Activated naive CD4-positive, alpha-beta T cell treated with anti-CD3 and anti-CD28 coated beads, Interleukin-2, amount 10 ng/mL, durations not matched to agents 7 days and 5 days (primary cell): ENCODE results near the gene PAF1.
A peak's percentile ranks its signal among the peaks of the same experiment; 100 is the strongest.

Source experiments
- CTCF ChIA-PET: fragments of 350-600 bp; sonication (Branson Sonifier 250); formaldehyde crosslinking; loops from one replicate; lab custom pipeline; 2021; ENCODE audit warnings: antibody characterized with exemption; lab: Charles Lee
- DNase-seq: peaks from one replicate; pipeline ENCODE4 v3.0.0-alpha.2; 2020
- H3K27ac Mint-ChIP-seq: one replicate; pipeline ENCODE4 v1.8.0; 2021; ENCODE audit warnings: mild to moderate bottlenecking, moderate library complexity, mixed read lengths
- H3K27me3 Mint-ChIP-seq: one replicate; pipeline ENCODE4 v1.8.0; 2021; ENCODE audit warnings: mild to moderate bottlenecking, mixed read lengths
- H3K36me3 Mint-ChIP-seq: one replicate; pipeline ENCODE4 v1.8.0; 2021; ENCODE audit warnings: mixed read lengths
- H3K4me1 Mint-ChIP-seq: one replicate; pipeline ENCODE4 v1.8.0; 2021; ENCODE audit warnings: mixed read lengths
- H3K4me3 Mint-ChIP-seq: one replicate; pipeline ENCODE4 v1.8.0; 2021; ENCODE audit warnings: mild to moderate bottlenecking, moderate library complexity, mixed read lengths
- H3K9me3 Mint-ChIP-seq: one replicate; pipeline ENCODE4 v1.8.0; 2021; ENCODE audit warnings: mixed read lengths

The PAF1 gene

DNA sequence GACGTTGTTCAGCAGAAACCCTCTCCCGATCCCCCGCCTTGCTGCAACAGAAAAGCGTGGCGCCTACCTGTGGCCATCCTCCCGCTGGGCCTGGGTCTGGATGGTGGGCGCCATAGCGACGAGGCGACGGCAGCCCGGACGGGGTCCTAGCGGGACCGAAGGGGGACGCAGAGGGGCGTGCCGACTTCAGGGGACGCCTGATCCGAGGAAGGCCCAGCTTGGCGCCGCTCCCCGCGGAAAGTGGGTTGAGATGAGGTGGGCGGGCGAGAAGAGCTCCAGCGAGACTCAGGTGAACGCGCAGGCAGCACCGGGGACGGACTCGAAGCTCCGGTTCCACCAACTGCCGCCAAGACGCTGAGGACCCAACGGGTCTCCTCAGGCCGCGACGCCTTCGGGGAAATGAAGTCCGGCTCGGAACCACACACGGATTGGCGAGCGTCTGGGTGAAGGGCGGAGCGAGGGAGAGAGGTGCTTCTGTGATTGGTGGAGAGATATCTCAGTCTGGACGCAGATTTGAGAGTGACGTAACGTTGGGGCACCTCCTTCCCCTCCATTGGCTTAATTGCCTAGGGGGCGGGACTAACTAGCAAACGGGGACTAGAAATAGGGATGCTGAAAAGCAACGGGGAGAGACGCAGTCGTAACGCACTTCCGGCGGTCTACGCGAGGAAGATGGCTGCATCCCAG is at the start of gene PAF1, which contains the start of gene MED29:
Gene PAF1, minus strand, starts transcription at position 356 of the 687 bp plus-strand sequence. Its CDS starts 242 bp downstream, at position 114.
Gene MED29, plus strand, starts transcription at position 628 of the 687 bp plus-strand sequence. Its CDS starts 45 bp downstream, at position 673.
- DNase-seq: peak; percentile 98
- peak within 1 kb of the TSS; percentile 94 for H3K4me3 Mint-ChIP-seq
- peaks cover 57% of the 10 kb centered on the region for H3K36me3 Mint-ChIP-seq
- no peaks in the 10 kb centered on the region for H3K9me3 Mint-ChIP-seq
- CTCF ChIA-PET: interaction anchor here (1.0 to 3.6 kb wide), 2 partner anchors 21 to 45 kb away, joined by 3 to 17 read pairs; partner anchors contain the start of gene PLEKHG2
- peak within 1 kb of the TSS; percentile 99 for H3K27ac Mint-ChIP-seq
- no peaks in the 10 kb centered on the region for H3K27me3 Mint-ChIP-seq
- H3K4me1 Mint-ChIP-seq: peaks cover 39% of the 10 kb centered on the region

DNA sequence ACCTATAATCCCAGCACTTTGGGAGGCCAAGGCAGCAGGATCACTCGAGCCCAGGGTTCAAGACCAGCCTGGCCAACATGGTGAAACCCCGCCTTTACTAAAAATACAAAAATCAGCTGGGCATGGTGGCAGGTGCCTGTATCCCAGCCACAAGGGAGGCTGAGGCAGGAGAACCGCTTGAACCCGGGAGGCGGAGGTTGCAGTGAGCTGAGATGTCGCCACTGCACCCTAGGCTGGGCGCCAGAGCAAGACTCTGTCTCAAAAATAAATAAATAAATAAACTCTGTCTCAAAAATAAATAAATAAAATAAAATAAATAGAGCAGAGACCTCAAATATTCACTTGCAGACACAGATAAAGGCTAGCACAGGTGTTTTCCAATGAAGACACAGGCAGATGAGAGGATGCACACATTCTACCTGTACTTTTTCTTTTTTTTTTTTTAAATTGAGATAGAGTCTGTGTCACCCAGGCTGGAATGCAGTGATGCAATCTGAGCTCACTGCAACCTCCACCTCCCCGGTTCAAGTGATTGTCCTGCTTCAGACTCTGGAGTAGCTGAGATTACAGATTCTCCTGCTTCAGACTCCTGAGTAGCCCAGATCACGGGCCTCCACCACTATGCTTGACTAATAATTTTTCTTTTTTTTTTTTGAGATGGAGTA is 47.5 kb upstream of the PAF1 start:
- H3K4me1 Mint-ChIP-seq: peaks cover 46% of the 10 kb centered on the region
- CTCF ChIA-PET: interaction anchor here (0.7 to 4.3 kb wide), 2 partner anchors 95 to 110 kb away, joined by 6 to 53 read pairs; partner anchors contain the start of gene EID2B
- DNase-seq: no peak
- H3K27me3 Mint-ChIP-seq: peaks cover 18% of the 10 kb centered on the region
- H3K4me3 Mint-ChIP-seq: no peak overlapping the region
- H3K9me3 Mint-ChIP-seq: no peaks in the 10 kb centered on the region
- H3K36me3 Mint-ChIP-seq: peaks cover 24% of the 10 kb centered on the region
- H3K27ac Mint-ChIP-seq: no peak overlapping the region

- no peaks in the 10 kb centered on the region for H3K9me3 Mint-ChIP-seq
- H3K27ac Mint-ChIP-seq: peak overlapping the region; percentile 99
- CTCF ChIA-PET: interaction anchor here (0.9 to 1.8 kb wide), 6 partner anchors 12 to 96 kb away, joined by 3 to 8 read pairs (median 4); partner anchors contain the start of genes EID2B and PLEKHG2
- DNase-seq: no peak
- peaks cover 34% of the 10 kb centered on the region for H3K36me3 Mint-ChIP-seq
- H3K4me3 Mint-ChIP-seq: peak overlapping the region; percentile 100
- peaks cover 18% of the 10 kb centered on the region for H3K27me3 Mint-ChIP-seq
- H3K4me1 Mint-ChIP-seq: peaks cover 57% of the 10 kb centered on the region
Observed at GRCh38 chr19:39436350-39436716, 45.4 kb upstream of the PAF1 start.

DNA sequence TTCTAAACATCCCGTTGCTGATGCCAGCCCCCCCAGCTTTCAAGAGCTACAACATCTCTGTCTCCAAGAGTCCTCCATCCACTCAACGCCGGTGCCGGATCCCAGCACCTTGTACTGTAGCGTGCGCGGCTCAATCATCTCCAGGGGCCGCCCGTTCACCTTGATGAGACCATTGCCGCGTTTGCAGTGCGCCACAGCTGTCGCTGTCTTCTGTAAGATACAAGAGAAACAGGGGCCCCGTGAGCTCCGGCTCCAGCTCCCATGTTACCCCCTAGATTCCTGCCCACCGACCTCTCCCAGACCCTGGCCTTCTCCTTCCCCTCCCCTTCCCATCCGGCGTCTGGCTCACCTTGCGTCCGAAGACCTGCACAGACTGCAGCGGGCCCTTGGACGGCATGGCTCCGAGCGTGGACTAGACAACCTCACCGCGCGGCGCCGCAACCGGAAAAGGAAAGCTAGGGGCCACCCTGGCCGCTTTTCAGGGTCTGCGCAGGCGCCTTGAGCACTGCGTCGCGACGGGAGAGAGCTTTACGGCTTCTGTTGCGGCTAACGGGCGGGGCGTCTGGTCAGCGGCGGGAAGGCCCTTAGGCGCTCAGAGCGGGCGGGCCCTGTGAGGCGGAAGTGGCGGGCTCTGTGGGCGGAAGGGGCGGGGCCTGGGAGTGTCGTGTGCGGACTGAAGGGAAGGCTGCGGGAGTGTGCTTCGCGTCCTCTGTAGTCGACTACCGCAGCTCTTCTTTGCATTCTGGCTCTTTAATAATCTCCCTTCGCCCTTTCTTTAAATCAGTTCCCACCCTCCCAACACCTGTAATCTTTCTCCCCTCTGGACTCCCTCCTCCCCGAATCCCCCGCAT is 44.8 kb upstream of the PAF1 start, which contains the start of gene RPS16:
Gene RPS16, minus strand, starts transcription at position 451 of the 851 bp plus-strand sequence. Its CDS starts 54 bp downstream, at position 397.
- H3K27ac Mint-ChIP-seq: peak within 1 kb of the TSS; percentile 99
- H3K9me3 Mint-ChIP-seq: no peaks in the 10 kb centered on the region
- DNase-seq: peak; percentile 99
- H3K4me3 Mint-ChIP-seq: peak within 1 kb of the TSS; percentile 100
- H3K4me1 Mint-ChIP-seq: peaks cover 61% of the 10 kb centered on the region
- peaks cover 18% of the 10 kb centered on the region for H3K27me3 Mint-ChIP-seq
- CTCF ChIA-PET: interaction anchor here (0.8 to 1.8 kb wide), 10 partner anchors 12 to 97 kb away, joined by 3 to 8 read pairs (median 3); partner anchors contain the start of genes EID2B and PLEKHG2
- H3K36me3 Mint-ChIP-seq: peaks cover 36% of the 10 kb centered on the region

DNA sequence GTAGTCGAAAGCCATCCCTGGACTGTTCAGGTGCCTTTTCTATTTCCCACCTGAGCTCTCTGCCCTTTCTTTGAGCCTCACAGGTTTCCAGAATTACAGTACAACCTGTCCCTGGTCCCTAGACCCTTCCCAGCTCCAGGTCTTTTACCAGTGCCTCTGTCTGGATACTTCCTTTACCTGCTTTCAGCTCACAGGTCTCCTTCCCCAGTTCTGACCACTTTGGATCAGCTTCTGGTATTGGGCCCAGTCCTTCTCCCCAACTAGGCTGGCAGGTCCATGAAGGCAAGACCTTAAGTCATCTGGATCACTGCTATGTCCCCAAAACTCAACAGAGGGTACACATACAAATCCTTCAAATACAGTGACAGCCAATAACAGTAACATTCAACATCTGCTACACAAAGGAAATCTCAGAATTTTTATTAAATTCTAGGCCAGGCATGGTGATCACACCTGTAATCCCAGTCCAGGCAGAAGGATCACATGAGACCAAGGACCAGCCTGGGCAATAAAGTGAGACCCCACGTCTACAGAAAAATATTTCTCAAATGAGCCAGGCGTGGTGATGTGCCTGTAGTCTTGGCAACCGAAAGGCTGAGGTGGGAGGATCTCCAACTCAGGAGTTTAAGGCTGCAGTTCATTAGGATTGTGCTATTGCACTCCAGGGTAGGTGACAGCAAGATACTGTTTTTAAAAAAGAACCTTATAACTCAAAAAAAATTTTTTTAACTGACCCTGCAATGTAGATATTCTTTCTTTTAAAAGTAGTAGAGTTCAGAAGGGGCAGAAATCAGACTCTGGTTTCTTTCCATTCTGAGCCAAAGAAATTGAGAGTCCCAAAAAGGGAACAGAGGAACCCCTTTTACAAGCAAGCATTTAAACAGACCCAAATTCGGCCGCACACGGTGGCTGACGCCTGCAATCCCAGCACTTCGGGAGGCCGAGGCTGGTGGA is 43.5 kb upstream of the PAF1 start:
- no peaks in the 10 kb centered on the region for H3K9me3 Mint-ChIP-seq
- peaks cover 18% of the 10 kb centered on the region for H3K27me3 Mint-ChIP-seq
- H3K4me1 Mint-ChIP-seq: peaks cover 57% of the 10 kb centered on the region
- DNase-seq: no peak
- H3K4me3 Mint-ChIP-seq: peak overlapping the region; percentile 100
- peaks cover 37% of the 10 kb centered on the region for H3K36me3 Mint-ChIP-seq
- CTCF ChIA-PET: interaction anchor here (0.8 to 1.8 kb wide), 4 partner anchors 10 to 75 kb away, joined by 3 to 8 read pairs (median 4); partner anchors contain the start of gene PLEKHG2
- peak overlapping the region; percentile 99 for H3K27ac Mint-ChIP-seq

DNA sequence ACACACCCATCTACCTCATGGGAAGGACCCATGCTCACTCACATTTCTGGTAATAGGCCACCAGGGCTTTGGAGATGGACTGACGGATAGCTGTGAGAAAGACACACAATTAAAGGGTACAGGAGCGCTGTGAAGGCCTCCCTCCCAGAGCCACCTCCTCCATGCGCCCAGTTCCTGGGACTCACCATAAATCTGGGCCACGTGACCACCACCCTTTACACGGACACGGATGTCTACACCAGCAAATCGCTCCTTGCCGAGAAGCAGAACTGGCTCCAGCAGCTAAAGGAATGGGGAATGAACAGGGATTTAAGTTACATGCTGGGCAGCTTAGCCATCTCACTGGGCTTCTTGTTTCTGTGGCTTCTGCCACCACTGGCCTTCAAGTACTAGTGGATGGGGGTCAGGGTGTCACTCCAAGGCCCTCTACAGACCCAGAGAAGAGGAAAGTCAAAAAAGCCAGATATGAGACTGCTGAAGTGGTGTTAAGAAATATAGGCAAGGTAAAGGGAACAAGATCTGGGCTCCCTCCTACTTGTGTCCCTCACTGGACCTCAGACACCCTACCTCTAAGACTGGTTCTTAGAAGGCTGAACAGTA is 42.7 kb upstream of the PAF1 start:
- no peak overlapping the region for H3K27ac Mint-ChIP-seq
- H3K4me1 Mint-ChIP-seq: peaks cover 57% of the 10 kb centered on the region

DNA sequence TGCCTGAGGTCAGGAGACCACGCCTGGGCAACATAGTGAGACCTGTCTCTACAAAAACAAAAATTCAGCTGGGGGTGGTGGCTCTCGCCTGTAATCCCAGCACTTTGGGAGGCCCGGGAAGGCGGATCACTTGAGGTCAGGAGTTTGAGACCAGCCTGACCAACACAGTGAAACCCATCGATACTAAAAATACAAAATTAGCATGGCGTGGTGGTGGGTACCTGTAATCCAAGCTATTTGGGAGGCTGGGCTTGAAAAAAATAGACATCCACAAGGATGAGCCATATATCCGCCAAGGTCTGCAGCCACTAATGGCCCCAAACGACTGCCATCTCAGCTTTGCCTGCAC is 41.7 kb upstream of the PAF1 start:
- CTCF ChIA-PET: interaction anchor here (1.0 to 2.0 kb wide), 2 partner anchors 19 to 35 kb away, joined by 3 to 4 read pairs; no protein-coding TSS in a partner anchor
- no peak for DNase-seq

More for the DNA sequence above, 42.7 kb upstream of the PAF1 start:
- no peak for DNase-seq
- H3K9me3 Mint-ChIP-seq: no peaks in the 10 kb centered on the region
- H3K36me3 Mint-ChIP-seq: peaks cover 37% of the 10 kb centered on the region
- peaks cover 18% of the 10 kb centered on the region for H3K27me3 Mint-ChIP-seq
- CTCF ChIA-PET: no interaction called here
- peak overlapping the region; percentile 18 for H3K4me3 Mint-ChIP-seq

GRCh38 chr19:39430675-39431593 is 40.0 kb upstream of the PAF1 start:
- no peaks in the 10 kb centered on the region for H3K9me3 Mint-ChIP-seq
- CTCF ChIA-PET: interaction anchor here (2.0 kb wide), 1 partner anchor 17 kb away, joined by 4 read pairs; no protein-coding TSS in a partner anchor
- peaks cover 44% of the 10 kb centered on the region for H3K4me1 Mint-ChIP-seq
- peak; percentile 49 for DNase-seq
- peaks cover 3% of the 10 kb centered on the region for H3K27me3 Mint-ChIP-seq
- peak overlapping the region; percentile 86 for H3K27ac Mint-ChIP-seq
- peaks cover 35% of the 10 kb centered on the region for H3K36me3 Mint-ChIP-seq
- no peak overlapping the region for H3K4me3 Mint-ChIP-seq

More for the DNA sequence above, 41.7 kb upstream of the PAF1 start:
- Mint-ChIP-seq H3K4me3 (no peak overlapping the region), H3K9me3 (no peaks in the 10 kb centered on the region), H3K27ac (peak overlapping the region; percentile 49), H3K36me3 (peaks cover 37% of the 10 kb centered on the region), H3K27me3 (peaks cover 17% of the 10 kb centered on the region), H3K4me1 (peaks cover 57% of the 10 kb centered on the region)

GRCh38 chr19:39428283-39429112 is 37.6 kb upstream of the PAF1 start:
- Mint-ChIP-seq H3K9me3 (no peaks in the 10 kb centered on the region), H3K36me3 (peaks cover 21% of the 10 kb centered on the region), H3K4me3 (no peak overlapping the region), H3K27ac (no peak overlapping the region), H3K4me1 (peaks cover 22% of the 10 kb centered on the region), H3K27me3 (no peaks in the 10 kb centered on the region)
- no peak for DNase-seq
- CTCF ChIA-PET: interaction anchor here (1.2 kb wide), 1 partner anchor 30 kb away, joined by 6 read pairs; no protein-coding TSS in a partner anchor

DNA sequence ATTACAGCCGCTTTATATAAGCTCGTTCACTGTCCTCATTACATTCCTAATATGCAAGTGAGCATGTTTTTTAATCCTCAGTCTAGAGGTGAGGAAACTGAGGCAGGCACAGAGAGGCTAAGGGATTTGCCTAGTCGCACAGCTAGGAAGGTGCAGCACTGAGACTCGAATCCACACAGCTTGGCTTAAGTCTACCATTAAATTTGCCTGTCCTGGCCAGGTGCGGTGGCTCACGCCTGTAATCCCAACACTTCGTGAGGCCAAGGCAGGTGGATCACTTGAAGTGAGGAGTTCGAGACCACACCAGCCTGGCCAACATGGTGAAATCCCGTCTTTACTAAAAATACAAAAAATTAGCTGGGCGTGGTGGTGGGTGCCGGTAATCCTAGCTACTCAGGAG is 36.8 kb upstream of the PAF1 start:
- Mint-ChIP-seq H3K36me3 (peaks cover 18% of the 10 kb centered on the region), H3K4me3 (no peak overlapping the region), H3K4me1 (peaks cover 14% of the 10 kb centered on the region), H3K9me3 (no peaks in the 10 kb centered on the region), H3K27ac (no peak overlapping the region), H3K27me3 (no peaks in the 10 kb centered on the region)
- DNase-seq: no peak
- CTCF ChIA-PET: interaction anchor here (1.2 kb wide), 1 partner anchor 29 kb away, joined by 6 read pairs; no protein-coding TSS in a partner anchor

- Mint-ChIP-seq H3K4me3 (no peak overlapping the region), H3K4me1 (peaks cover 9% of the 10 kb centered on the region), H3K27me3 (no peaks in the 10 kb centered on the region), H3K9me3 (no peaks in the 10 kb centered on the region), H3K36me3 (peaks cover 16% of the 10 kb centered on the region), H3K27ac (no peak overlapping the region)
- CTCF ChIA-PET: no interaction called here
- no peak for DNase-seq
Observed at GRCh38 chr19:39426170-39426569, 35.3 kb upstream of the PAF1 start.
